ENCODE data around the gene CRYBG2. TPM values are rescaled to one million over a fixed set of nuclear protein-coding genes. Genes with fewer than 3 reads are reported as not detected.

The CRYBG2 gene
- total and polyA plus RNA-seq, 2 of the 8 experiments (the other 6 are each of a cell fraction or from before 2014, with no cell fraction given): 14.2 to 17.0 TPM

DNA sequence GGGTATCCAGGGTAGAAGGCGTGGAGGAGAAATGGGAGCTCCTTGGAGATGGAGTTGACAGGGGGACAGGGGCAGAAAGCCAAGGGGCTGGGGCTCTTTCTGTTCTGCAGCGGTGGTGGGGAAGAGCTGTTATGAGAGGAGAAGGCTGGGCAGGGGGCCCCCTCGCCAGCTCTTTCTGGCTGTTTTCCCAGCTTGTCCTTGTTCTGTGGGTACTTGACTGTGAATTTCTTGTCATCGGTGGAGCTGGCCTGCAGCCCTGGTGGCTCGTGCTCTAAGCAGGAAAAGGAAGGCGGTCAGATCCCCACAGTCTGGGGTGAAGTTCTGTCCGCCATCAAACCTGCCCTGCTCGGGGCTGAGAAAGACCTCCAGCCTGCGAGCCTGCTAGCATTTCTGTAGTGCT is 11.0 kb upstream of the CRYBG2 start:
- peaks cover 0 to 17% (median 11%) of the 10 kb centered on the region in 4 experiments; a peak in 4 of 7 replicates for H3K27me3 ChIP-seq (replicated peaks in 1 of 4; ENCODE audit: control insufficient read depth in 3 of 4, extremely low read depth in 1 of 4, insufficient read depth in 3 of 4, low read length in 3 of 4)
- TF ChIP-seq EGR1 (IDR thresholded peaks at IDR 0.05; ENCODE audit: borderline replicate concordance, low read depth, low read length) (no peak), NRF1 (IDR thresholded peaks at IDR 0.05; ENCODE audit: low read depth, low read length) (no peak), KDM1A (IDR thresholded peaks at IDR 0.05; ENCODE audit: borderline replicate concordance, low read length) (no peak), SIX5 (IDR thresholded peaks at IDR 0.05; ENCODE audit: low read depth, low read length) (no peak), EZH2 (IDR thresholded peaks at IDR 0.05; ENCODE audit: low read depth, low read length, severe bottlenecking) (no peak), PHF8 (conservative IDR thresholded peaks at IDR 0.05; ENCODE audit: low read depth, low read length) (no peak), RNF2 (IDR thresholded peaks at IDR 0.05; ENCODE audit: borderline replicate concordance, low read depth, low read length, missing control alignments, poor library complexity, severe bottlenecking) (no peak), MAX (IDR thresholded peaks at IDR 0.05) (no peak), CREB1 (IDR thresholded peaks at IDR 0.05) (no peak), BACH1 (IDR thresholded peaks at IDR 0.05; ENCODE audit: low read length) (no peak), FOSL1 (IDR thresholded peaks at IDR 0.05; ENCODE audit: insufficient read depth, low read depth, low read length) (no peak), BCL11A (IDR thresholded peaks at IDR 0.05; ENCODE audit: low read depth in 2 of 2, low read length in 2 of 2) (no peak), ASH2L (IDR thresholded peaks at IDR 0.05; ENCODE audit: low read length) (no peak), TCF12 (IDR thresholded peaks at IDR 0.05; ENCODE audit: low read depth, low read length) (no peak)

More for the DNA sequence above, 11.0 kb upstream of the CRYBG2 start:
- Histone ChIP-seq H3K4me1 (replicated peaks in 1 of 4; ENCODE audit: control insufficient read depth in 3 of 4, insufficient read depth in 4 of 4, low read length in 3 of 4) (peaks cover 0 to 10% (median 7%) of the 10 kb centered on the region in 4 experiments; a peak in 6 of 7 replicates), H3K56ac (replicated peaks; ENCODE audit: insufficient read length, low read depth, low read length) (no peak overlapping the region), H3K79me1 (ENCODE audit: low read depth, low read length) (no peaks in the 10 kb centered on the region), H3K36me3 (ENCODE audit: control insufficient read depth in 2 of 4, insufficient read depth in 4 of 4, low read length in 3 of 4) (no peaks in the 10 kb centered on the region), H4K20me1 (replicated peaks in 1 of 2; ENCODE audit: control insufficient read depth in 1 of 2, insufficient read depth in 2 of 2, low read length in 2 of 2) (no peaks in the 10 kb centered on the region), H3K4ac (replicated peaks; ENCODE audit: insufficient read length, low read depth, low read length) (no peak overlapping the region), H3K23ac (ENCODE audit: insufficient read length) (no peak overlapping the region), H2AK5ac (ENCODE audit: low read depth, low read length) (no peak overlapping the region), H3K4me3 (ENCODE audit: extremely low read depth in 1 of 4, insufficient read depth in 2 of 4, low read depth in 3 of 4, low read length in 4 of 4) (no peak overlapping the region), H2BK15ac (ENCODE audit: low read length) (peak overlapping the region; percentile 40; the same call in 1 of the 2 replicates), H4K5ac (ENCODE audit: insufficient read length, low read depth, low read length) (no peak overlapping the region), H3K27ac (ENCODE audit: low read depth, low read length) (no peak overlapping the region), H3K14ac (ENCODE audit: insufficient read length) (no peak overlapping the region), H3K9ac (replicated peaks in 1 of 4; ENCODE audit: extremely low read depth in 1 of 4, low read depth in 3 of 4, low read length in 3 of 4) (no peak overlapping the region), H4K91ac (replicated peaks; ENCODE audit: insufficient read length, low read length) (no peak overlapping the region), H3K79me2 (ENCODE audit: control insufficient read depth in 1 of 2, insufficient read depth in 2 of 2, low read length in 2 of 2) (no peaks in the 10 kb centered on the region), H2BK120ac (replicated peaks; ENCODE audit: low read depth, low read length) (no peak overlapping the region), H3K9me3 (ENCODE audit: insufficient read depth in 2 of 2, low read depth in 1 of 2, low read length in 1 of 2) (no peaks in the 10 kb centered on the region), H2AFZ (ENCODE audit: low read length) (no peak overlapping the region), H2BK5ac (ENCODE audit: low read depth, low read length) (no peak overlapping the region), H3K18ac (ENCODE audit: extremely low read depth, low read length) (no peak overlapping the region), H3K4me2 (ENCODE audit: insufficient read depth in 1 of 2, low read depth in 2 of 2, low read length in 2 of 2) (no peak overlapping the region), H2BK12ac (ENCODE audit: low read depth, low read length) (no peak overlapping the region), H2BK20ac (ENCODE audit: low read length) (no peak overlapping the region), H3K23me2 (ENCODE audit: low read depth, low read length) (peaks cover 5% of the 10 kb centered on the region; the same call in 1 of the 2 replicates), H4K8ac (ENCODE audit: extremely low read depth, insufficient read depth, low read length) (no peak overlapping the region)
- 94% methylated on average over 8 of the region's 9 CpGs; no CpG with 5 or more reads in 1 of the 2 experiments for WGBS, 2 experiments (ENCODE audit: extremely low coverage in 1 of 2, insufficient coverage in 1 of 2, insufficient read length in 1 of 2, insufficient replicate concordance in 2 of 2, low coverage in 1 of 2, low lambda C conversion rate in 2 of 2, missing lambda C conversion rate in 1 of 2)
- no peak for DNase-seq (ENCODE audit: low read depth in 1 of 2, low spot score in 2 of 2)
- CTCF ChIA-PET (ENCODE audit: partially characterized antibody): interaction anchor here (0.5 to 14.1 kb wide), 23 partner anchors 9 to 322 kb away, joined by 3 to 297 read pairs (median 6); partner anchors contain the start of genes CD52, SH3BGRL3 and ZNF683
- POLR2A ChIA-PET (ENCODE audit: partially characterized antibody): interaction anchor here (0.7 to 2.0 kb wide), 8 partner anchors 8 to 86 kb away, joined by 3 to 8 read pairs (median 4); partner anchors contain the start of genes CRYBG2, LIN28A and SH3BGRL3
- no peak for FAIRE-seq
